Measurements from ENCODE around the gene CCNG2. TPM values are rescaled to one million over a fixed set of nuclear protein-coding genes. Genes with fewer than 3 reads are reported as not detected.
A peak's percentile ranks its signal among the peaks of the same experiment; 100 is the strongest.

CCNG2 gene
- total and polyA plus RNA-seq, 12 donors: 5.4 to 69.2 (median 20.9) TPM

- TF ChIP-seq CTCF (IDR thresholded peaks at IDR 0.05) (no peak), POLR2A (IDR thresholded peaks at IDR 0.05) (no peak)
- WGBS, 4 donors: 60 to 86% (median 69%) methylated on average over 1 of the region's 1 CpG
- Histone ChIP-seq H3K9me3 (replicated peaks in 1 of 3) (no peaks in the 10 kb centered on the region), H3K36me3 (replicated peaks in 1 of 2) (no peaks in the 10 kb centered on the region), H3K4me3 (no peak overlapping the region), H3K27me3 (no peaks in the 10 kb centered on the region), H3K27ac (no peak overlapping the region), H3K4me1 (replicated peaks in 1 of 2) (no peaks in the 10 kb centered on the region)
- intact Hi-C loops (cut with DNase I): no loop called here
- DNase-seq: no peak
Measured at GRCh38 chr4:77194989-77195388, 38.0 kb downstream of the CCNG2 start.

- H3K36me3 ChIP-seq (replicated peaks in 1 of 2): no peaks in the 10 kb centered on the region
- no peaks in the 10 kb centered on the region for H3K4me1 ChIP-seq (replicated peaks in 1 of 2)
- no peaks in the 10 kb centered on the region for H3K9me3 ChIP-seq (replicated peaks in 1 of 3)
- H3K27ac ChIP-seq: no peak overlapping the region
- no peaks in the 10 kb centered on the region for H3K27me3 ChIP-seq
- intact Hi-C loops (cut with DNase I): no loop called here
- DNase-seq: peak in 1 of 7 donors; percentile 1
- no peak overlapping the region for H3K4me3 ChIP-seq
- 60 to 86% (median 69%) methylated on average over 2 to 4 of the region's 4 CpGs for WGBS, 4 donors
- no peak for TF ChIP-seq POLR2A (IDR thresholded peaks at IDR 0.05)
- TF ChIP-seq CTCF (IDR thresholded peaks at IDR 0.05): no peak
Measured at GRCh38 chr4:77196866-77197265, 39.9 kb downstream of the CCNG2 start.

- Histone ChIP-seq H3K9me3 (replicated peaks in 1 of 3) (no peaks in the 10 kb centered on the region), H3K4me3 (no peak overlapping the region), H3K4me1 (replicated peaks in 1 of 2) (no peaks in the 10 kb centered on the region), H3K27me3 (no peaks in the 10 kb centered on the region), H3K36me3 (replicated peaks in 1 of 2) (no peaks in the 10 kb centered on the region), H3K27ac (no peak overlapping the region)
- TF ChIP-seq POLR2A (IDR thresholded peaks at IDR 0.05) (no peak), CTCF (IDR thresholded peaks at IDR 0.05) (no peak)
- DNase-seq: no peak
- 82 to 90% (median 85%) methylated on average over 5 of the region's 5 CpGs for WGBS, 4 donors
- intact Hi-C loops (cut with DNase I): no loop called here
Measured at GRCh38 chr4:77197361-77197760, 40.4 kb downstream of the CCNG2 start.

- Histone ChIP-seq H3K27ac (no peak overlapping the region), H3K4me1 (replicated peaks in 1 of 2) (no peaks in the 10 kb centered on the region), H3K4me3 (no peak overlapping the region), H3K27me3 (no peaks in the 10 kb centered on the region), H3K36me3 (replicated peaks in 1 of 2) (no peaks in the 10 kb centered on the region), H3K9me3 (replicated peaks in 1 of 3) (no peaks in the 10 kb centered on the region)
- TF ChIP-seq POLR2A (IDR thresholded peaks at IDR 0.05): no peak
- DNase-seq: no peak
- 72 to 91% (median 83%) methylated on average over 1 to 2 of the region's 2 CpGs for WGBS, 4 donors
- intact Hi-C loops (cut with DNase I): no loop called here
Measured at GRCh38 chr4:77197831-77198230, 40.8 kb downstream of the CCNG2 start.

- intact Hi-C loops (cut with DNase I): no loop called here
- no peak overlapping the region for H3K27ac ChIP-seq
- no peak for DNase-seq
- no peaks in the 10 kb centered on the region for H3K4me1 ChIP-seq (replicated peaks in 1 of 2)
- no peaks in the 10 kb centered on the region for H3K9me3 ChIP-seq (replicated peaks in 1 of 3)
- H3K27me3 ChIP-seq: no peaks in the 10 kb centered on the region
- no peak overlapping the region for H3K4me3 ChIP-seq
- no peaks in the 10 kb centered on the region for H3K36me3 ChIP-seq (replicated peaks in 1 of 2)
- WGBS, 4 donors: 83 to 92% (median 87%) methylated on average over 2 of the region's 2 CpGs
- no peak for TF ChIP-seq POLR2A (IDR thresholded peaks at IDR 0.05)
- TF ChIP-seq CTCF (IDR thresholded peaks at IDR 0.05): no peak
Measured at GRCh38 chr4:77199276-77199675, 42.3 kb downstream of the CCNG2 start.
